ENCODE data around the gene TENM4.

The TENM4 gene

DNA sequence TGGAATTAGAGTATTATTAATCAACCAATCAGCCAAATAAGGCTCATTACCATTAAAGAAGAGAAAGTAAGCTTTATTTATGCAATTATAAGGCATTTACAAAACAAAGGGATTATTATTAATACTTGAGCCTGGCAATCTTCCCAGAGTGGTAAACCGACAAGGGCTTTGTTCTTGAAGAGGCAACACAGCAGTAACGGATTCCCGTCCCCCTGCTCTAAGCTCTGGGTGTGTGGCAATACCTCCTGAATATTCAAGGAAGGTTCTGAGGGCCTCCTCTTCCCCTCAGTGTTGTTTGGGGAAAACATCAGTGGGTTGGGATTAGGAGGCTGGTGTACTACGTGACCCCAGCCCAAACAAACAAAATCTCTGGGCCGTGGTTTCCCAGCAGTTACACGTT lies 176.5 kb downstream of the TENM4 start:
- TF ChIP-seq, protein P1, sequence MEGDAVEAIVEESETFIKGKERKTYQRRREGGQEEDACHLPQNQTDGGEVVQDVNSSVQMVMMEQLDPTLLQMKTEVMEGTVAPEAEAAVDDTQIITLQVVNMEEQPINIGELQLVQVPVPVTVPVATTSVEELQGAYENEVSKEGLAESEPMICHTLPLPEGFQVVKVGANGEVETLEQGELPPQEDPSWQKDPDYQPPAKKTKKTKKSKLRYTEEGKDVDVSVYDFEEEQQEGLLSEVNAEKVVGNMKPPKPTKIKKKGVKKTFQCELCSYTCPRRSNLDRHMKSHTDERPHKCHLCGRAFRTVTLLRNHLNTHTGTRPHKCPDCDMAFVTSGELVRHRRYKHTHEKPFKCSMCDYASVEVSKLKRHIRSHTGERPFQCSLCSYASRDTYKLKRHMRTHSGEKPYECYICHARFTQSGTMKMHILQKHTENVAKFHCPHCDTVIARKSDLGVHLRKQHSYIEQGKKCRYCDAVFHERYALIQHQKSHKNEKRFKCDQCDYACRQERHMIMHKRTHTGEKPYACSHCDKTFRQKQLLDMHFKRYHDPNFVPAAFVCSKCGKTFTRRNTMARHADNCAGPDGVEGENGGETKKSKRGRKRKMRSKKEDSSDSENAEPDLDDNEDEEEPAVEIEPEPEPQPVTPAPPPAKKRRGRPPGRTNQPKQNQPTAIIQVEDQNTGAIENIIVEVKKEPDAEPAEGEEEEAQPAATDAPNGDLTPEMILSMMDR (IDR thresholded peaks at IDR 0.05; ENCODE audit: borderline replicate concordance, extremely low read depth, low read length, poor library complexity, severe bottlenecking): no peak
- TF ChIP-seq EZH2 (IDR thresholded peaks at IDR 0.05; ENCODE audit: borderline replicate concordance, low read depth, low read length, severe bottlenecking): no peak
- Histone ChIP-seq H3K4me1 (ENCODE audit: insufficient read depth, low read length) (no peaks in the 10 kb centered on the region), H3K4me3 (ENCODE audit: low read depth in 1 of 2, low read length in 2 of 2) (no peak overlapping the region), H2AFZ (ENCODE audit: low read depth, low read length) (no peak overlapping the region), H3K27ac (ENCODE audit: low read length) (no peak overlapping the region), H3K36me3 (ENCODE audit: insufficient read depth, low read length) (no peaks in the 10 kb centered on the region), H3K4me2 (ENCODE audit: insufficient read depth, low read length) (no peak overlapping the region), H4K20me1 (ENCODE audit: insufficient read depth, low read length) (no peaks in the 10 kb centered on the region), H3K27me3 (ENCODE audit: insufficient read depth, low read length, poor library complexity) (peaks cover 3% of the 10 kb centered on the region), H3K9me3 (ENCODE audit: insufficient read depth, low read length, severe bottlenecking) (no peaks in the 10 kb centered on the region), H3K9ac (ENCODE audit: low read depth, low read length) (no peak overlapping the region), H3K79me2 (ENCODE audit: insufficient read depth, low read length) (no peaks in the 10 kb centered on the region)
- ATAC-seq (ENCODE audit: insufficient read depth, low read depth) (no peak), DNase-seq (no peak)

DNA sequence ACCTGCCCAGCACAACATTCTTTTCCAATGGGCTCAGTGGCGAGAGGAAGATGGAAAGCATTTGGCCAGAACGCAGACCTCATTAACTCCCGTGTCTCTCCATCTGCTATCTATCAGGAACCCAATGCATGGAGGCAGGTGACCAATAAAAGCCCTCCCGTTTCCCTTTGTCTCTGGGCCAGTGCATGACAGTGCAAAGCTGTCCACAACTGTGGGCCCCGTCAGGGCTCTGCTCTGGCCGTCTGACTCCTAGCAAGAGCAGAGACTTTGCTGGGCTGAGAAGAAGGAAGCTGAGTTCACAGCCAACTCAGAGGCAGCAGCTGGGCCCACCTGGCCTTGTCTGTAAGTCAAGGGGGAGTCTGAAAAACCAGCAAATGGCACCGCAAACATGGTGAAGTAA lies 177.8 kb downstream of the TENM4 start:
- Histone ChIP-seq H3K4me3 (ENCODE audit: low read depth in 1 of 2, low read length in 2 of 2) (no peak overlapping the region), H2AFZ (ENCODE audit: low read depth, low read length) (no peak overlapping the region), H4K20me1 (ENCODE audit: insufficient read depth, low read length) (no peaks in the 10 kb centered on the region), H3K27me3 (ENCODE audit: insufficient read depth, low read length, poor library complexity) (no peaks in the 10 kb centered on the region), H3K9me3 (ENCODE audit: insufficient read depth, low read length, severe bottlenecking) (no peaks in the 10 kb centered on the region), H3K4me1 (ENCODE audit: insufficient read depth, low read length) (no peaks in the 10 kb centered on the region), H3K79me2 (ENCODE audit: insufficient read depth, low read length) (no peaks in the 10 kb centered on the region), H3K4me2 (ENCODE audit: insufficient read depth, low read length) (no peak overlapping the region), H3K9ac (ENCODE audit: low read depth, low read length) (no peak overlapping the region), H3K27ac (ENCODE audit: low read length) (no peak overlapping the region), H3K36me3 (ENCODE audit: insufficient read depth, low read length) (no peaks in the 10 kb centered on the region)
- no peak for TF ChIP-seq EZH2 (IDR thresholded peaks at IDR 0.05; ENCODE audit: borderline replicate concordance, low read depth, low read length, severe bottlenecking)
- TF ChIP-seq, protein P1 (IDR thresholded peaks at IDR 0.05; ENCODE audit: borderline replicate concordance, extremely low read depth, low read length, poor library complexity, severe bottlenecking): no peak
- ATAC-seq (ENCODE audit: insufficient read depth, low read depth): no peak
- DNase-seq: no peak

DNA sequence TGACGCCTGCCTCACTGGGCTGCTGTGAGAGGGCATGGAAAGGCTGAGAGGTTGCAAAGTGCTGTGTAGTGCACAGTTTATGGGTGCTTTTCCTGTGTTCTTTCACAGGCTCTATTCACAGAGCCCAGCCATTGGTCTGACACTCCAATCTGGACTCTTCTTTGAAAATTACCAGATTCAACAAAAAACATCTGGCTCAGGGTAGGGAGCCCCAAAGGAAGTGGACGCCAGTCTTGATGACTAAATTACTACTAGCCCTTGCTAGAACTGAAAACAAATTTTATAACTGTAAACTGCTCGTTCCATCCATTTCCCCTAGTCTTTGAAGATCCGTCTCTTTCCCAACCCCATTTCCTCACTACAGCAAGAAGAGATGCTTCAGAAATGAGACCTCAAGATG lies 178.6 kb downstream of the TENM4 start:
- H3K4me1 ChIP-seq (ENCODE audit: insufficient read depth, low read length): no peaks in the 10 kb centered on the region
- no peak overlapping the region for H2AFZ ChIP-seq (ENCODE audit: low read depth, low read length)
- H3K9me3 ChIP-seq (ENCODE audit: insufficient read depth, low read length, severe bottlenecking): no peaks in the 10 kb centered on the region
- no peak overlapping the region for H3K4me3 ChIP-seq (ENCODE audit: low read depth in 1 of 2, low read length in 2 of 2)
- no peak overlapping the region for H3K9ac ChIP-seq (ENCODE audit: low read depth, low read length)
- H3K27me3 ChIP-seq (ENCODE audit: insufficient read depth, low read length, poor library complexity): no peaks in the 10 kb centered on the region
- TF ChIP-seq, protein P1 (IDR thresholded peaks at IDR 0.05; ENCODE audit: borderline replicate concordance, extremely low read depth, low read length, poor library complexity, severe bottlenecking): no peak
- TF ChIP-seq EZH2 (IDR thresholded peaks at IDR 0.05; ENCODE audit: borderline replicate concordance, low read depth, low read length, severe bottlenecking): no peak
- no peaks in the 10 kb centered on the region for H4K20me1 ChIP-seq (ENCODE audit: insufficient read depth, low read length)
- DNase-seq: no peak
- no peaks in the 10 kb centered on the region for H3K79me2 ChIP-seq (ENCODE audit: insufficient read depth, low read length)
- H3K36me3 ChIP-seq (ENCODE audit: insufficient read depth, low read length): no peaks in the 10 kb centered on the region
- no peak for ATAC-seq (ENCODE audit: insufficient read depth, low read depth)
- H3K27ac ChIP-seq (ENCODE audit: low read length): no peak overlapping the region
- no peak overlapping the region for H3K4me2 ChIP-seq (ENCODE audit: insufficient read depth, low read length)

DNA sequence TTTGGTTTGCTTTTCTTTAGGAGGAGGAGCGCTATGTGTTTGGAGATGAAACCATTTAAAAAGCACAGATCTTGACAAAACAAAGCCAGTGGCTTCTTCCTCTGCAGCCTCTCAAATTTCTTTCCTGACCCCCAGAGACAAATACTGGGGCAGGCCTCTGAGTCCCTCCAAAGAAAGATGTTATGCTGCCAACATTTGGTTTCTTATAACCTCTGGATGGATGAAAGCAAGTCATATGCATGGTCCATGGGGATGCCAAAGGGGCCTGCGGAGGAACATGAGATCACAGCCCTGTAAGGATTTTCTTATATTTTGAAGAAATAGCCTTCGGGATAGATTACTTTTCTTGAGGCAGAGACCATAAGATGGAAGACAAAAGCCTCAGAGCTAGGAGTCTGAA lies 179.1 kb downstream of the TENM4 start:
- no peak overlapping the region for H3K4me2 ChIP-seq (ENCODE audit: insufficient read depth, low read length)
- no peaks in the 10 kb centered on the region for H3K79me2 ChIP-seq (ENCODE audit: insufficient read depth, low read length)
- no peak overlapping the region for H3K4me3 ChIP-seq (ENCODE audit: low read depth in 1 of 2, low read length in 2 of 2)
- no peaks in the 10 kb centered on the region for H3K9me3 ChIP-seq (ENCODE audit: insufficient read depth, low read length, severe bottlenecking)
- H3K27me3 ChIP-seq (ENCODE audit: insufficient read depth, low read length, poor library complexity): no peaks in the 10 kb centered on the region
- no peak for TF ChIP-seq EZH2 (IDR thresholded peaks at IDR 0.05; ENCODE audit: borderline replicate concordance, low read depth, low read length, severe bottlenecking)
- TF ChIP-seq, protein P1 (IDR thresholded peaks at IDR 0.05; ENCODE audit: borderline replicate concordance, extremely low read depth, low read length, poor library complexity, severe bottlenecking): no peak
- no peaks in the 10 kb centered on the region for H3K4me1 ChIP-seq (ENCODE audit: insufficient read depth, low read length)
- ATAC-seq (ENCODE audit: insufficient read depth, low read depth) (no peak), DNase-seq (no peak)
- no peak overlapping the region for H3K9ac ChIP-seq (ENCODE audit: low read depth, low read length)
- no peaks in the 10 kb centered on the region for H4K20me1 ChIP-seq (ENCODE audit: insufficient read depth, low read length)
- H3K36me3 ChIP-seq (ENCODE audit: insufficient read depth, low read length): no peaks in the 10 kb centered on the region
- H2AFZ ChIP-seq (ENCODE audit: low read depth, low read length): no peak overlapping the region
- H3K27ac ChIP-seq (ENCODE audit: low read length): no peak overlapping the region

Data from DND-41 (cell line).